Endodermal cell (in vitro differentiated cells): Measurements from ENCODE around the gene OXSM. TPM values are rescaled to one million over a fixed set of nuclear protein-coding genes. Genes with fewer than 3 reads are reported as not detected.

Experiments
- DNase-seq: peaks from one replicate; pipeline ENCODE4 v3.0.0-alpha.2; 2017
- H3K27ac ChIP-seq: 2 replicates; pipeline ENCODE4 v1.5.1; 2013; ENCODE audit warnings: mild to moderate bottlenecking, low read depth, low read length, moderate library complexity
- H3K27me3 ChIP-seq: 2 replicates; pipeline ENCODE4 v1.6.1; 2013; ENCODE audit warnings: mild to moderate bottlenecking, low read length, moderate library complexity; ENCODE audit not compliant: insufficient read depth, control insufficient read depth, poor library complexity, severe bottlenecking
- H3K36me3 ChIP-seq: 2 replicates; pipeline ENCODE4 v1.7.0; 2013; ENCODE audit warnings: mild to moderate bottlenecking, low read length, moderate library complexity; ENCODE audit not compliant: control insufficient read depth, insufficient read depth
- H3K4me1 ChIP-seq: one replicate; pipeline ENCODE4 v1.7.0; 2013; ENCODE audit warnings: low read length; ENCODE audit not compliant: control insufficient read depth, insufficient read depth
- H3K4me3 ChIP-seq: 2 replicates; pipeline ENCODE4 v1.5.1; 2013; ENCODE audit warnings: mild to moderate bottlenecking, low read length, moderate library complexity
- H3K9ac ChIP-seq: 2 replicates; pipeline ENCODE4 v1.6.1; 2013; ENCODE audit warnings: mild to moderate bottlenecking, low read length, moderate library complexity; ENCODE audit not compliant: poor library complexity, severe bottlenecking; ENCODE audit errors: extremely low read depth
- H3K9me3 ChIP-seq: 2 replicates; pipeline ENCODE4 v1.6.1; 2013; ENCODE audit warnings: mild to moderate bottlenecking, low read length, moderate library complexity; ENCODE audit not compliant: control insufficient read depth
- H3K27ac Mint-ChIP-seq: 2 replicates; pipeline ENCODE4 v1.8.0; 2020; ENCODE audit warnings: mixed read lengths
- H3K27me3 Mint-ChIP-seq: 2 replicates; pipeline ENCODE4 v1.8.0; 2021; ENCODE audit warnings: mild to moderate bottlenecking, mixed read lengths; ENCODE audit not compliant: insufficient read depth
- H3K36me3 Mint-ChIP-seq: 2 replicates; pipeline ENCODE4 v1.8.0; 2020; ENCODE audit warnings: low read depth, mixed read lengths
- H3K4me1 Mint-ChIP-seq: 2 replicates; pipeline ENCODE4 v1.8.0; 2020; ENCODE audit warnings: mixed read lengths
- H3K4me3 Mint-ChIP-seq: 2 replicates; pipeline ENCODE4 v1.8.0; 2020; ENCODE audit warnings: mild to moderate bottlenecking, moderate library complexity, mixed read lengths
- H3K9me3 Mint-ChIP-seq: 2 replicates; pipeline ENCODE4 v1.8.0; 2020; ENCODE audit warnings: mild to moderate bottlenecking, mixed read lengths
- CTCF ChIP-seq: fragments of 200-600 bp; sonication (generic); conservative IDR thresholded peaks from 2 replicates; pipeline ENCODE4 v1.5.0; 2021; ENCODE audit warnings: antibody characterized with exemption, mild to moderate bottlenecking
- WGBS, 2 experiments: methylation state at CpG; one replicate each; pipeline versions ENCODE4 v1.1.5 to v1.1.7; 2013; ENCODE audit warnings: missing lambda C conversion rate in 2 of 2, mixed read lengths in 1 of 2; ENCODE audit not compliant: insufficient coverage in 1 of 2, insufficient read length in 1 of 2; 5-methylcytosine and 5-hydroxymethylcytosine counted together
- total RNA-seq, 2 donors: library from RNA; stranded (reverse); fragmentation: NEBNext Ultra II Directional in 1 of 2; extraction: Animal tissue kit (Norgen Biotek cat#: 25700) in 1 of 2; gene quantifications; 2 replicates in 1 of 2; 3 replicates in 1 of 2; pipeline ENCODE4 v1.2.1, GENCODE V29; 2021

The OXSM gene
- total RNA-seq, 2 donors from 2014 or later = 7.8 to 10.5 TPM

GRCh38 chr3:25804676-25805075 lies 14.8 kb downstream of the OXSM start:
- Histone ChIP-seq H3K36me3 (no peaks in the 10 kb centered on the region), H3K4me1 (no peaks in the 10 kb centered on the region), H3K27ac (no peak overlapping the region), H3K27me3 (no peaks in the 10 kb centered on the region), H3K9me3 (no peaks in the 10 kb centered on the region), H3K4me3 (no peak overlapping the region), H3K9ac (no peak overlapping the region)
- Mint-ChIP-seq H3K4me3 (no peak overlapping the region), H3K4me1 (no peaks in the 10 kb centered on the region), H3K9me3 (no peaks in the 10 kb centered on the region), H3K27me3 (no peaks in the 10 kb centered on the region), H3K36me3 (no peaks in the 10 kb centered on the region), H3K27ac (no peak overlapping the region)
- DNase-seq = no peak
- 95% methylated on average over 1 of the region's 1 CpG; no CpG with 5 or more reads in 1 of the 2 experiments for WGBS, 2 experiments
- TF ChIP-seq CTCF = no peak

DNA sequence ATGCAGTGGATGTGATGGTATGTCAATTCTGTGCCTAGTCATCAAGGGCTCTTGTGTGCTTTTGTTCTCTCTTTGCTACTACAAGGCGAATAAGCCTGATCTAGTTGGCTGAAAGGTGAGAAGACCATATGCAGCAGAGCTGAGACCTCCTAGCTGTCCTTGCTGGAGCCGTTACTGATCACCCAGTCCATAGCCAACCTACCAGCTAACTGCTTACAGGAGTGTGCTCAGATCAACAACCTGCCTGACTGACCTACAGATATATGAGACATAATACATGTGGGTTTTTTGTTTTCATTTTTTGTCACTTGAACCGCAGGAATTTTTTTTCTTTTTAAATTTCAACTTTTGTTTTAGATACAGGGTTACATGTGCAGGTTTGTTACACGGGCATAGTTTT lies 22.8 kb downstream of the OXSM start:
- peaks cover 4% of the 10 kb centered on the region for H3K9me3 Mint-ChIP-seq
- no peak for TF ChIP-seq CTCF
- no peak overlapping the region for H3K4me3 ChIP-seq

DNA sequence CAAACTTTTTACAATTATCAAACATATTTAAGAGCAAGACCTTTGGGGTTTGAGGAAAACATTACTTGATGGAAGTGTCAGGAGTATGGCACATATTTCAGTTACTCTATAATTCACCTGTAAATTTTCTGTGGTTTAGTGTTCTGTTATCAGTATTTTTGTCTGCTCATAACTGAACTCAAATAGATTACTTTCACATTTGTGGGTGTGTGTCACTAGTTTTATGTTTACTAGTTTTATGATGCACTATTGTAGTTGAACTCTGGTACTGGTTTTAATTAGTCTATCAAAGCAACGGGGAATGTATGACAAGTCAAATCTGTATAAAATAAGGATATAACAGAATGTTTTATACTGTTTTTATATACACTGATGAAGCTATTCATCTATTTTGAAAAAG lies 27.2 kb downstream of the OXSM start:
- no peak for DNase-seq
- TF ChIP-seq CTCF = no peak
- H3K27me3 ChIP-seq = no peaks in the 10 kb centered on the region
- Mint-ChIP-seq H3K27me3 (no peaks in the 10 kb centered on the region), H3K36me3 (no peaks in the 10 kb centered on the region), H3K4me3 (no peak overlapping the region), H3K27ac (no peak overlapping the region), H3K4me1 (no peaks in the 10 kb centered on the region), H3K9me3 (peaks cover 4% of the 10 kb centered on the region)
- H3K4me3 ChIP-seq = no peak overlapping the region
- H3K36me3 ChIP-seq = no peaks in the 10 kb centered on the region
- no peaks in the 10 kb centered on the region for H3K9me3 ChIP-seq
- H3K9ac ChIP-seq = no peak overlapping the region
- no peaks in the 10 kb centered on the region for H3K4me1 ChIP-seq
- WGBS, 2 experiments = 100% methylated on average over 1 of the region's 1 CpG; no CpG with 5 or more reads in 1 of the 2 experiments
- H3K27ac ChIP-seq = no peak overlapping the region

More for the DNA sequence above, 22.8 kb downstream of the OXSM start:
- no peak for DNase-seq
- no peak overlapping the region for H3K9ac ChIP-seq
- Mint-ChIP-seq H3K27ac (no peak overlapping the region), H3K27me3 (no peaks in the 10 kb centered on the region), H3K4me3 (no peak overlapping the region), H3K4me1 (no peaks in the 10 kb centered on the region), H3K36me3 (no peaks in the 10 kb centered on the region)
- 90 to 96% methylated on average over 3 to 4 of the region's 4 CpGs for WGBS, 2 experiments
- H3K27me3 ChIP-seq = no peaks in the 10 kb centered on the region
- no peaks in the 10 kb centered on the region for H3K36me3 ChIP-seq
- no peaks in the 10 kb centered on the region for H3K9me3 ChIP-seq
- no peak overlapping the region for H3K27ac ChIP-seq
- no peaks in the 10 kb centered on the region for H3K4me1 ChIP-seq
